Islet precursor cell (in vitro differentiated cells): Measurements from ENCODE around the gene TNNT3.
"Not testable (repeated sequence)": the region's sequence is repeated elsewhere in the genome, so short reads cannot be mapped to it uniquely, and the experiment has no call there.

Experiments used
- DNase-seq: peaks from one replicate; pipeline ENCODE4 v3.0.0-alpha.2; 2018

The TNNT3 gene

GRCh38 chr11:1936072-1936780, 16.7 kb downstream of the TNNT3 start:
- no peak for DNase-seq

GRCh38 chr11:1936781-1937615, 17.5 kb downstream of the TNNT3 start:
- peak; percentile 75 for DNase-seq

- DNase-seq = no peak
Measured at GRCh38 chr11:1937616-1938342, 18.3 kb downstream of the TNNT3 start.

GRCh38 chr11:1938343-1939005, 19.0 kb downstream of the TNNT3 start:
- no peak for DNase-seq

- DNase-seq = no peak
Measured at GRCh38 chr11:1939006-1939625, 19.6 kb downstream of the TNNT3 start.

GRCh38 chr11:1939788-1940187, 20.3 kb downstream of the TNNT3 start:
- not testable (repeated sequence) for DNase-seq

GRCh38 chr11:1942558-1943260, 23.2 kb downstream of the TNNT3 start:
- no peak for DNase-seq

- DNase-seq = no peak
Measured at GRCh38 chr11:1943576-1943975, 24.1 kb downstream of the TNNT3 start.

- DNase-seq = no peak
Measured at GRCh38 chr11:1943977-1944376, 24.5 kb downstream of the TNNT3 start.

- no peak for DNase-seq
Measured at GRCh38 chr11:1946812-1947484, 27.4 kb downstream of the TNNT3 start, which contains the start of gene MRPL23. Gene MRPL23, plus strand, starts transcription at chr11:1947332. Its CDS starts 31 bp downstream, at chr11:1947363.

- DNase-seq = no peak
Measured at GRCh38 chr11:1947592-1948237, 28.2 kb downstream of the TNNT3 start.

- no peak for DNase-seq
Measured at GRCh38 chr11:1948389-1948788, 28.9 kb downstream of the TNNT3 start.

- no peak for DNase-seq
Measured at GRCh38 chr11:1949302-1949701, 29.8 kb downstream of the TNNT3 start.

GRCh38 chr11:1949922-1950321, 30.4 kb downstream of the TNNT3 start:
- DNase-seq = no peak

GRCh38 chr11:1952806-1953482, 33.4 kb downstream of the TNNT3 start:
- DNase-seq = no peak

GRCh38 chr11:1953489-1954266, 34.2 kb downstream of the TNNT3 start:
- no peak for DNase-seq

GRCh38 chr11:1958367-1958766, 38.9 kb downstream of the TNNT3 start:
- no peak for DNase-seq

GRCh38 chr11:1959786-1960185, 40.3 kb downstream of the TNNT3 start:
- no peak for DNase-seq

- no peak for DNase-seq
Measured at GRCh38 chr11:1963864-1964263, 44.4 kb downstream of the TNNT3 start.
